Neural cell (in vitro differentiated cells): ENCODE data around the gene TATDN2.

Experiments
- EP300 ChIP-seq: fragments of 450-650 bp; conservative IDR thresholded peaks from 2 replicates; pipeline ENCODE4 v1.6.1; 2014; ENCODE audit warnings: antibody characterized with exemption, mild to moderate bottlenecking, moderate library complexity; ENCODE audit not compliant: poor library complexity, severe bottlenecking
- POLR2AphosphoS5 ChIP-seq: IDR thresholded peaks from 2 replicates; pipeline ENCODE4 v1.6.1; 2012
- SMC3 ChIP-seq: fragments of 450-650 bp; conservative IDR thresholded peaks from 2 replicates; pipeline ENCODE4 v1.6.1; 2014; ENCODE audit warnings: antibody characterized with exemption, mild to moderate bottlenecking, moderate library complexity; ENCODE audit not compliant: poor library complexity
- TF ChIP-seq, protein P1 (sequence below): fragments of 450-650 bp; IDR thresholded peaks from 2 replicates; pipeline ENCODE4 v1.5.1; 2014; ENCODE audit warnings: antibody characterized with exemption, mild to moderate bottlenecking, moderate library complexity; ENCODE audit not compliant: poor library complexity, severe bottlenecking
- TF ChIP-seq, protein P2 (sequence below): IDR thresholded peaks from 2 replicates; pipeline ENCODE4 v1.6.1; 2012; ENCODE audit warnings: borderline replicate concordance

DNA sequence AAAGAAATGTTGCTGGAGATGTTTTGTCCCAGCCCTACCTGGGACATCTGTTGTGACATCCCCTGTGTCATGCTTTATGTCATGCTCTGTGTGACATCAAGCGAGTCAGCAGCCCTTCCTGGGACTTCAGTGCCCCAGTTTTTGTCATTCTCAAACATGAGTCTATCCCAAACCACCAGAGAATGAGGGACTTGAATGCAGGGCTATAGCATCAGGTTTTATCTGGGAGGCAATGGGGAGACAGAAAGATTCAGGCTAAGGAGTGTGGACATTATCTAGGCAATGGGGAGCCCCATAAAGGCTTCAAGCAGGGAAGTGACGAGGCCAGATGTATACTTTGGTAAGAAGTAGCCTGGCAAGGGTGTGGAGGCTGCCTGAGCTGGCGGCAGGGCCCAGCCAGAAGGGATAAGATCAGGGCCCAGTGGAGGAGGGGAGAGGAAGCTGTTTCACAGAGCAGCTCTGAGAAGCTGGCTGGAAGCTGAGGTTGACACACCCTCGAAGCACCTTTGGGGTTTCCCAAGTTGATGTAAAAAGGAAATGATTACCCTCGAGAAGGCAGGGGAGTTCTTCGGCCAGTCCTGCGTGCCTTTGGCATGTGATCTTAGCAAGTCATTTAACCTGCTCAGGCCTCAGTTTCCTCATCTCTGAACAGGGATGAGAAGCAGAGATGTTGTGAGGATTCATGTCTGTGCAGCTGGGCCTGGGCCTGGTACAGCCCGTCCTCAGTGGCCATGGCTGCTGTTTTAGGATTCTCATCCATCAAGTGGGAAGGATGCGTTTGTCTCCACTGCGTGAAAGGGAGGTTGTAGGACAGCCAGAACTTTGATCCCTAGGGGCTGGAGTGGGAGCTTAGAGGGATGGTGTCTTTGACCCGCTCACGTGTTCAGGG lies 49.3 kb upstream of the TATDN2 start:
- TF ChIP-seq, protein P1, sequence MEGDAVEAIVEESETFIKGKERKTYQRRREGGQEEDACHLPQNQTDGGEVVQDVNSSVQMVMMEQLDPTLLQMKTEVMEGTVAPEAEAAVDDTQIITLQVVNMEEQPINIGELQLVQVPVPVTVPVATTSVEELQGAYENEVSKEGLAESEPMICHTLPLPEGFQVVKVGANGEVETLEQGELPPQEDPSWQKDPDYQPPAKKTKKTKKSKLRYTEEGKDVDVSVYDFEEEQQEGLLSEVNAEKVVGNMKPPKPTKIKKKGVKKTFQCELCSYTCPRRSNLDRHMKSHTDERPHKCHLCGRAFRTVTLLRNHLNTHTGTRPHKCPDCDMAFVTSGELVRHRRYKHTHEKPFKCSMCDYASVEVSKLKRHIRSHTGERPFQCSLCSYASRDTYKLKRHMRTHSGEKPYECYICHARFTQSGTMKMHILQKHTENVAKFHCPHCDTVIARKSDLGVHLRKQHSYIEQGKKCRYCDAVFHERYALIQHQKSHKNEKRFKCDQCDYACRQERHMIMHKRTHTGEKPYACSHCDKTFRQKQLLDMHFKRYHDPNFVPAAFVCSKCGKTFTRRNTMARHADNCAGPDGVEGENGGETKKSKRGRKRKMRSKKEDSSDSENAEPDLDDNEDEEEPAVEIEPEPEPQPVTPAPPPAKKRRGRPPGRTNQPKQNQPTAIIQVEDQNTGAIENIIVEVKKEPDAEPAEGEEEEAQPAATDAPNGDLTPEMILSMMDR: no peak
- no peak for TF ChIP-seq EP300
- TF ChIP-seq POLR2AphosphoS5: no peak
- TF ChIP-seq, protein P2, sequence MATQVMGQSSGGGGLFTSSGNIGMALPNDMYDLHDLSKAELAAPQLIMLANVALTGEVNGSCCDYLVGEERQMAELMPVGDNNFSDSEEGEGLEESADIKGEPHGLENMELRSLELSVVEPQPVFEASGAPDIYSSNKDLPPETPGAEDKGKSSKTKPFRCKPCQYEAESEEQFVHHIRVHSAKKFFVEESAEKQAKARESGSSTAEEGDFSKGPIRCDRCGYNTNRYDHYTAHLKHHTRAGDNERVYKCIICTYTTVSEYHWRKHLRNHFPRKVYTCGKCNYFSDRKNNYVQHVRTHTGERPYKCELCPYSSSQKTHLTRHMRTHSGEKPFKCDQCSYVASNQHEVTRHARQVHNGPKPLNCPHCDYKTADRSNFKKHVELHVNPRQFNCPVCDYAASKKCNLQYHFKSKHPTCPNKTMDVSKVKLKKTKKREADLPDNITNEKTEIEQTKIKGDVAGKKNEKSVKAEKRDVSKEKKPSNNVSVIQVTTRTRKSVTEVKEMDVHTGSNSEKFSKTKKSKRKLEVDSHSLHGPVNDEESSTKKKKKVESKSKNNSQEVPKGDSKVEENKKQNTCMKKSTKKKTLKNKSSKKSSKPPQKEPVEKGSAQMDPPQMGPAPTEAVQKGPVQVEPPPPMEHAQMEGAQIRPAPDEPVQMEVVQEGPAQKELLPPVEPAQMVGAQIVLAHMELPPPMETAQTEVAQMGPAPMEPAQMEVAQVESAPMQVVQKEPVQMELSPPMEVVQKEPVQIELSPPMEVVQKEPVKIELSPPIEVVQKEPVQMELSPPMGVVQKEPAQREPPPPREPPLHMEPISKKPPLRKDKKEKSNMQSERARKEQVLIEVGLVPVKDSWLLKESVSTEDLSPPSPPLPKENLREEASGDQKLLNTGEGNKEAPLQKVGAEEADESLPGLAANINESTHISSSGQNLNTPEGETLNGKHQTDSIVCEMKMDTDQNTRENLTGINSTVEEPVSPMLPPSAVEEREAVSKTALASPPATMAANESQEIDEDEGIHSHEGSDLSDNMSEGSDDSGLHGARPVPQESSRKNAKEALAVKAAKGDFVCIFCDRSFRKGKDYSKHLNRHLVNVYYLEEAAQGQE: no peak
- TF ChIP-seq SMC3: no peak
